CD4-positive, alpha-beta T cell treated with Interleukin-15 for 1 hour (primary cell): ENCODE measurements around the gene UCK2.
"Not testable (repeated sequence)": the region's sequence is repeated elsewhere in the genome, so short reads cannot be mapped to it uniquely, and the experiment has no call there.

Source experiments
- DNase-seq: peaks from one replicate; pipeline ENCODE4 v3.0.0-alpha.2; 2020

UCK2 gene

GRCh38 chr1:165827268-165828102, at the start of gene UCK2:
UCK2 (plus strand) TSS chr1:165827614; CDS start chr1:165827834, 220 bp downstream.
- peak; percentile 53 for DNase-seq

GRCh38 chr1:165778197-165778596, 49.2 kb upstream of the UCK2 start:
- not testable (repeated sequence) for DNase-seq

- DNase-seq, result not testable (repeated sequence)
Observed at GRCh38 chr1:165783519-165783918, 43.9 kb upstream of the UCK2 start.

- DNase-seq, result no peak
Observed at GRCh38 chr1:165787741-165788140, 39.7 kb upstream of the UCK2 start.

GRCh38 chr1:165793951-165794350, 33.5 kb upstream of the UCK2 start:
- DNase-seq, result no peak

GRCh38 chr1:165795894-165796293, 31.5 kb upstream of the UCK2 start:
- DNase-seq, result no peak

- no peak for DNase-seq
Observed at GRCh38 chr1:165799387-165799786, 28.0 kb upstream of the UCK2 start.

GRCh38 chr1:165804513-165804912, 22.9 kb upstream of the UCK2 start:
- DNase-seq, result not testable (repeated sequence)

GRCh38 chr1:165807613-165808012, 19.8 kb upstream of the UCK2 start:
- DNase-seq, result no peak

GRCh38 chr1:165815725-165816124, 11.7 kb upstream of the UCK2 start:
- no peak for DNase-seq

GRCh38 chr1:165816157-165816556, 11.3 kb upstream of the UCK2 start:
- DNase-seq, result no peak

GRCh38 chr1:165816826-165817497, 10.5 kb upstream of the UCK2 start:
- DNase-seq, result no peak

- no peak for DNase-seq
Observed at GRCh38 chr1:165823552-165824268, 3.7 kb upstream of the UCK2 start.

- DNase-seq, result no peak
Observed at GRCh38 chr1:165824269-165824643, 3.2 kb upstream of the UCK2 start.

- DNase-seq, result no peak
Observed at GRCh38 chr1:165826565-165827267, 698 bp upstream of the UCK2 start.

- DNase-seq, result no peak
Observed at GRCh38 chr1:165828103-165828668, 772 bp downstream of the UCK2 start.

- no peak for DNase-seq
Observed at GRCh38 chr1:165828669-165829329, 1.4 kb downstream of the UCK2 start.

GRCh38 chr1:165829888-165830287, 2.5 kb downstream of the UCK2 start:
- DNase-seq, result no peak

GRCh38 chr1:165831146-165831545, 3.7 kb downstream of the UCK2 start:
- DNase-seq, result no peak

- DNase-seq, result no peak
Observed at GRCh38 chr1:165832902-165833301, 5.5 kb downstream of the UCK2 start.

GRCh38 chr1:165833358-165833757, 5.9 kb downstream of the UCK2 start:
- DNase-seq, result no peak

GRCh38 chr1:165834229-165834628, 6.8 kb downstream of the UCK2 start:
- no peak for DNase-seq
